HG03354 (cell line): ENCODE results near the gene ADAMTSL3.
"Not testable (repeated sequence)": the region's sequence is repeated elsewhere in the genome, so short reads cannot be mapped to it uniquely, and the experiment has no call there.

Experiments
- ATAC-seq: cut with Tn5 transposase; IDR thresholded peaks from one replicate; pipeline ENCODE4 v1.9.1; 2021; ENCODE audit warnings: mild to moderate bottlenecking; ENCODE audit not compliant: unreplicated experiment, poor library complexity, severe bottlenecking

The ADAMTSL3 gene

GRCh38 chr15:84050076-84050475 lies 396.2 kb downstream of the ADAMTSL3 start:
- ATAC-seq: no peak

- ATAC-seq: not testable (repeated sequence)
Measured at GRCh38 chr15:84051146-84051545, 397.2 kb downstream of the ADAMTSL3 start.

DNA sequence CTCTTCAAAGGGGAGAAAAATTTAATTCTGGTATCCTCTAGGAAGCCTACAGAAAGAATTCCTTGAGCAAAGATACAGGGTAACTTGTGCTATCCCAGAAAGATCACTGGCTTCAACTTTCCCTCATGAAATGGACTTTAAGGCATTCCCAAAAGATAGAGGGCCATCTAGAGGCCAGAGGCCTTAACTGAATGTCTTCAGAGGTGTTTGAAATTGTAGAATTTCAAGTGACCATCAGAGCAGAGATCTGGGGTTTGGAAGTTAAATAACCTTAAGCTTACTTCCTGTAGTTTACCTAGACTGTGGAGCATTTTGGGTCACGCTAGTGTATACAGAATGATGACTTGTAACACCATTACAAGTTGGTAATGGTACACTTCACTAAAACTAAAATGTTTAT lies 400.6 kb downstream of the ADAMTSL3 start:
- not testable (repeated sequence) for ATAC-seq

- ATAC-seq: no peak
Measured at GRCh38 chr15:84057714-84058331, 403.9 kb downstream of the ADAMTSL3 start.

GRCh38 chr15:84063674-84064073 lies 409.8 kb downstream of the ADAMTSL3 start:
- ATAC-seq: not testable (repeated sequence)

DNA sequence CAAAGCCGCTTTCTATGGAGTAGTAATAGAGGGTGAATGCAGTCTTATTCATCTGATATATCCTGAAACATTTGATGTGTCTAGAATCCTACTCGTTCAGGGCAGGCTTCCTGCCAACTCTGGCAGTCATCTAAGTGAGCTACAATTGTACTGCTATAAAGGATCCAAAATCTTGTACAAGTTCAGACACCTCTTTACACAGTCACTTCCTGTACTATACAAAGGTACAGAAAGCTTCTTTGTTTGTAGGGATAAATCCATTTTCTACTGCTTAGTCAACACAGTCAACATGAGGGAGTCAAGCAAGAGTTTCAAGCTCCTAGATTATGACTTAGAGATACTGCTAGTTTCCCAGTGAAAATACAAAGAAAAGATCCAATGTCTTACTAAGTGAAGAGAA lies 414.8 kb downstream of the ADAMTSL3 start:
- ATAC-seq: not testable (repeated sequence)

- ATAC-seq: not testable (repeated sequence)
Measured at GRCh38 chr15:84078038-84078437, 424.1 kb downstream of the ADAMTSL3 start.

DNA sequence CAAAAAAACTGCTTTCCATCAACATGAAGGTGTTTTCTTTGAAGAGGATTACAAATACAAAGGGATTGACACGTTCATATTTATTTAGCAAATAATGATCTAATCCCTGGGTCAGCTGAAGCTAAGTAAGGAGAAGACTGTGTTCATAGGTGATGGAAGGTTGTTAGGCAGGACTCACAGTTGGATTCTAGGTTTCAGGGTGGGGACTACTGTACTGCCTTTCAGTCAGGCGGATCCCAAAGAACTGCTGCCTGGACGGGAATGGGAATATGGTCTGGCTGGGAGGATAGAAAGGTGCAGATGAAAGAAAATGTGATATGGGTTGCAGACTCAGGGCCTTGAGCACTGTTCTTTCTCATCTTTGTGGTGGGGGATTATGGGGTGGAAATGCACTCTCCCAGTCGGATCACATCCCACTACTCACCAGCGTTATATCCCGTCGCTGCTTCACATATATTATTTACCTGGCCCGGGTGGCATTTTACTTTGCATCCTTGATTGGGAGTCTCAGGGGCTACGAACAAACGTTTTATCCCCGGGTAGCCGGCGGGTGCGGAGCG lies 425.5 kb downstream of the ADAMTSL3 start:
- ATAC-seq: not testable (repeated sequence)

- ATAC-seq: peak; percentile 97
Measured at GRCh38 chr15:84079885-84080777, 426.2 kb downstream of the ADAMTSL3 start.

GRCh38 chr15:84080778-84081084 lies 426.8 kb downstream of the ADAMTSL3 start:
- peak; percentile 14 for ATAC-seq

DNA sequence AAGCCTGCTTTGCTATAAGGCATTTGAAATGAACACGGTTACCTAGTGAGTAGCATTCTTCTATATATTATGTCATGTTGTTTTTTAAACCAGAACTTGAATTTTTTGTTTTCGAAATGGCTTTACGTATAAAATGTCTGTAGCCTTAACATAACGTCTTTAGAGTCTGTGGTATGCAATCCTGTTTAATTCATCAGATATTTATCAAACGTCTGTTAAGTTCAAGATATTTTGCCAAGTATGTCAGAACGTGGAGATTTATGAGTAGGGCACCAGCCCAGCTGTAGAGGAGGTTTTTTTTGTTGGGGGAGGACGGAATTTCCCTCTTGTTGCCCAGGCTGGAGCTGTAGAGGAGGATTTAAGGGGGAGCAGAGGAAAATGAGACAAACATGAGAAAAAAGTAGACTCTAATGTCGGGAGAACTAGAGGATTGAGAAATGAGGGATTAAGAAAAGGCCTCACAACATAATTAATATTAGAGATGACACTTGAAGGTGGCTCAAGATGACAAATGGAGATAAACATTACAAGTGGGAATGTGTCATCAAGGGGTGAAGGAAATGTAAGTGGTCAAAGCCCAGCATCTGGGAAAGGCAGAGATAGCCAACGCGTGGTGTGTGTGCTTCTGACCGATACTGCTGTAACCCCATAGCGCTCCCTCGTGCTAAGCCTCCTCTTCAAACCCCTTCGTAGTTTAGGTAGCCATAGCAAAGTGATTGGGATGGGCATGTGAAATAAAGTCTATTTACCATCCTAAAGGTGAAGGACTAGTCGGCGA lies 427.7 kb downstream of the ADAMTSL3 start:
- no peak for ATAC-seq

DNA sequence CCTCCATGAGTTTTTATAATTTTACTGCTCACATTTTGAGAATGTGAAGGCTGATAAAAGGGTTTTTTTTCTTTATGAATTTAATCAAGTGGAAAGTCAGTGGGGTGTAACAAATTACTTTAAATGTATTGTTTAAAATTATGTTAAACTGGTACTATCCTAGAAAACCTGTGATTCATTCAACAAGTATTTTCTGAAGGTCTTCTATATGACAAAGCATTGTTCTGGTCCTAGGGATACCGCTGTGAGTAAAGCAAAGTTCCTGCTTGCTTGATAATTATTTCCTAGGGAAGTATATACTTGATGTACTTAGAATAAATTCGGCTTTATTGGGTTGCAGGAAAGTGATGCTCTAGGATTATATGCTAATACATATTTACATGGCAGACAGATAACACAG lies 428.8 kb downstream of the ADAMTSL3 start:
- no peak for ATAC-seq

DNA sequence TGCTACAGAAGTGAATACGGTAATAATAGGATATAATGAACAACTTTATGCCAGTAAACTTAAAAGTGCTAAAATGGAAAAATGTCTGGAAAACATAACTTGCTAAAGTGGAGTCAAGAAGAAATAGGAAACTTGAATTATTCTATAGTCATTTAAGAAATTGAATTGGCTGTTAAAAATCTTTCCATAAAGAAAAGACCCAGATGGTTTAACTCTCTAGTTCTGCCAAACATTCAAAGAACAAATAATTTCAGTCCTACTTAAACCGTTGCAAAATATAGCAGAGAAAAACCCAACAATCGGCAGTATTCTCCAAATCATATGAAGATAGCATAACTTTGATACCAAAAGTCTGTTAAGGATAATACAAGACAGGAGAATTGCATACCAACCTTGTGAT lies 432.1 kb downstream of the ADAMTSL3 start:
- not testable (repeated sequence) for ATAC-seq
